H1 (cell line): ENCODE results near the gene TCF20. TPM values are rescaled to one million over a fixed set of nuclear protein-coding genes. Genes with fewer than 3 reads are reported as not detected.

Experiments
- CTCF ChIA-PET: fragments of 300-600 bp; sonication (Branson Sonifier 250); formaldehyde crosslinking; loops from one replicate; lab custom pipeline; 2021; ENCODE audit not compliant: partially characterized antibody; lab: Charles Lee
- POLR2A ChIA-PET: fragments of 300-600 bp; sonication (Branson Sonifier 250); formaldehyde crosslinking; loops from one replicate; lab custom pipeline; 2021; ENCODE audit warnings: inconsistent platforms; ENCODE audit not compliant: partially characterized antibody; lab: Charles Lee
- DNase-seq, 2 experiments: peaks; one replicate each; pipeline versions ENCODE4 v3.0.0 to v3.0.0-alpha.2; 2010 to 2022; ENCODE audit warnings: low spot score in 2 of 2, low read depth in 1 of 2, mixed read lengths in 1 of 2
- FAIRE-seq: peaks from 2 replicates; lab custom pipeline; 2011; peaks lifted over from hg19 to GRCh38; lab: Jason Lieb, UNC
- H2AFZ ChIP-seq: 2 replicates; pipeline ENCODE4 v1.8.1; 2012; ENCODE audit warnings: low read length, inconsistent platforms
- H2AK5ac ChIP-seq: 2 replicates; pipeline ENCODE4 v1.6.1; 2013; ENCODE audit warnings: low read depth, low read length
- H2BK120ac ChIP-seq: replicated peaks from 2 replicates; pipeline ENCODE3; 2013; ENCODE audit warnings: low read depth, low read length, inconsistent platforms
- H2BK12ac ChIP-seq: 2 replicates; pipeline ENCODE4 v1.6.1; 2013; ENCODE audit warnings: low read depth, low read length
- H2BK15ac ChIP-seq: 2 replicates; pipeline ENCODE4 v1.6.1; 2013; ENCODE audit warnings: low read length
- H2BK20ac ChIP-seq: 2 replicates; pipeline ENCODE4 v1.6.1; 2013; ENCODE audit warnings: low read length
- H2BK5ac ChIP-seq: 2 replicates; pipeline ENCODE4 v1.6.1; 2013; ENCODE audit warnings: low read depth, low read length
- H3K14ac ChIP-seq: 2 replicates; pipeline ENCODE4 v1.6.1; 2013; ENCODE audit warnings: inconsistent platforms; ENCODE audit not compliant: insufficient read length
- H3K18ac ChIP-seq: 2 replicates; pipeline ENCODE4 v1.6.1; 2013; ENCODE audit warnings: low read length; ENCODE audit errors: extremely low read depth
- H3K23ac ChIP-seq: 2 replicates; pipeline ENCODE4 v1.6.1; 2013; ENCODE audit warnings: inconsistent platforms; ENCODE audit not compliant: insufficient read length
- H3K23me2 ChIP-seq: 2 replicates; pipeline ENCODE4 v1.6.1; 2013; ENCODE audit warnings: low read depth, low read length
- H3K27ac ChIP-seq: 2 replicates; pipeline ENCODE4 v1.6.1; 2011; ENCODE audit warnings: low read depth, low read length, inconsistent platforms
- H3K27me3 ChIP-seq, 4 experiments: replicated peaks in 1 of 4; 1 replicate in 1 of 4; 2 replicates in 3 of 4; pipeline versions ENCODE4 v1.6.1 to v1.8.1; 2011 to 2013; ENCODE audit warnings: low read length in 3 of 4, mild to moderate bottlenecking in 3 of 4, inconsistent platforms in 2 of 4, mixed read lengths in 2 of 4, moderate library complexity in 1 of 4; ENCODE audit not compliant: control insufficient read depth in 3 of 4, insufficient read depth in 3 of 4; ENCODE audit errors: extremely low read depth in 1 of 4
- H3K36me3 ChIP-seq, 4 experiments: 2 replicates each; pipeline versions ENCODE4 v1.6.1 to v1.8.1; 2011 to 2013; ENCODE audit warnings: mild to moderate bottlenecking in 4 of 4, low read length in 3 of 4, moderate library complexity in 2 of 4, control low read depth in 1 of 4, inconsistent platforms in 1 of 4; ENCODE audit not compliant: insufficient read depth in 4 of 4, control insufficient read depth in 2 of 4
- H3K4ac ChIP-seq: replicated peaks from 2 replicates; pipeline ENCODE3; 2013; ENCODE audit warnings: low read length, low read depth, mixed read lengths, inconsistent platforms; ENCODE audit not compliant: insufficient read length
- H3K4me1 ChIP-seq, 4 experiments: replicated peaks in 1 of 4; 1 replicate in 1 of 4; 2 replicates in 3 of 4; pipeline versions ENCODE4 v1.6.1 to v1.8.1; 2011 to 2013; ENCODE audit warnings: low read length in 3 of 4, inconsistent platforms in 2 of 4, mixed read lengths in 1 of 4; ENCODE audit not compliant: insufficient read depth in 4 of 4, control insufficient read depth in 3 of 4
- H3K4me2 ChIP-seq, 2 experiments: 2 replicates each; pipeline versions ENCODE4 v1.6.1 to v1.8.1; 2011 to 2013; ENCODE audit warnings: low read depth in 2 of 2, low read length in 2 of 2, control low read depth in 1 of 2, inconsistent platforms in 1 of 2, mild to moderate bottlenecking in 1 of 2; ENCODE audit not compliant: insufficient read depth in 1 of 2
- H3K4me3 ChIP-seq, 4 experiments: fragments of 200-600, 300-600 bp in 1 of 4; sonication (generic), shearing (Covaris generic), sonication (Bioruptor Twin) in 1 of 4; 2 replicates each; pipeline versions ENCODE4 v1.5.1 to v1.8.1; 2011 to 2016; ENCODE audit warnings: low read length in 4 of 4, low read depth in 3 of 4, control low read depth in 2 of 4, inconsistent platforms in 2 of 4, mild to moderate bottlenecking in 2 of 4, mixed read lengths in 1 of 4, moderate library complexity in 1 of 4; ENCODE audit not compliant: insufficient read depth in 2 of 4; ENCODE audit errors: extremely low read depth in 1 of 4
- H3K56ac ChIP-seq: replicated peaks from 2 replicates; pipeline ENCODE3; 2013; ENCODE audit warnings: low read depth, mild to moderate bottlenecking, mixed read lengths, low read length, inconsistent platforms; ENCODE audit not compliant: insufficient read length
- H3K79me1 ChIP-seq: 2 replicates; pipeline ENCODE4 v1.6.1; 2013; ENCODE audit warnings: low read depth, low read length, control low read depth
- H3K79me2 ChIP-seq, 2 experiments: 2 replicates each; pipeline versions ENCODE4 v1.6.1 to v1.8.1; 2012 to 2013; ENCODE audit warnings: low read length in 2 of 2, mild to moderate bottlenecking in 2 of 2, inconsistent platforms in 1 of 2; ENCODE audit not compliant: insufficient read depth in 2 of 2, control insufficient read depth in 1 of 2
- H3K9ac ChIP-seq, 4 experiments: replicated peaks in 1 of 4; 1 replicate in 1 of 4; 2 replicates in 3 of 4; pipeline versions ENCODE4 v1.6.1 to v1.8.1; 2011 to 2013; ENCODE audit warnings: low read depth in 3 of 4, low read length in 3 of 4, control low read depth in 2 of 4, mild to moderate bottlenecking in 2 of 4, moderate library complexity in 2 of 4, inconsistent platforms in 1 of 4; ENCODE audit errors: extremely low read depth in 1 of 4
- H3K9me3 ChIP-seq, 2 experiments: 2 replicates each; pipeline versions ENCODE4 v1.6.1 to v1.8.1; 2012 to 2013; ENCODE audit warnings: mild to moderate bottlenecking in 2 of 2, moderate library complexity in 2 of 2, control low read depth in 1 of 2, inconsistent platforms in 1 of 2, low read depth in 1 of 2, low read length in 1 of 2, mixed read lengths in 1 of 2; ENCODE audit not compliant: insufficient read depth in 2 of 2
- H4K20me1 ChIP-seq, 2 experiments: replicated peaks in 1 of 2; 2 replicates each; pipeline versions ENCODE3 to v1.8.1; 2011 to 2013; ENCODE audit warnings: inconsistent platforms in 2 of 2, low read length in 2 of 2, mild to moderate bottlenecking in 1 of 2; ENCODE audit not compliant: insufficient read depth in 2 of 2, control insufficient read depth in 1 of 2
- H4K5ac ChIP-seq: 2 replicates; pipeline ENCODE4 v1.6.1; 2013; ENCODE audit warnings: low read length, low read depth, mixed read lengths, inconsistent platforms; ENCODE audit not compliant: insufficient read length
- H4K8ac ChIP-seq: 2 replicates; pipeline ENCODE4 v1.8.0; 2013; ENCODE audit warnings: mild to moderate bottlenecking, moderate library complexity, low read length, inconsistent platforms; ENCODE audit not compliant: insufficient read depth; ENCODE audit errors: extremely low read depth
- H4K91ac ChIP-seq: replicated peaks from 2 replicates; pipeline ENCODE3; 2013; ENCODE audit warnings: low read length, mixed read lengths, inconsistent platforms; ENCODE audit not compliant: insufficient read length
- CBX8 ChIP-seq: fragments of 300-800, 300-1000 bp; sonication (generic); IDR thresholded peaks from 2 replicates; pipeline ENCODE4 v1.7.1; 2016; ENCODE audit warnings: low read depth, low read length, borderline replicate concordance
- CREB1 ChIP-seq: IDR thresholded peaks from 2 replicates; pipeline ENCODE4 v1.6.1; 2012; ENCODE audit warnings: inconsistent platforms
- GABPA ChIP-seq: IDR thresholded peaks from 2 replicates; pipeline ENCODE4 v1.6.1; 2011; ENCODE audit warnings: mild to moderate bottlenecking, low read length, moderate library complexity, borderline replicate concordance; ENCODE audit not compliant: insufficient read depth
- KDM1A ChIP-seq: fragments of 200-600, 300-600 bp; sonication (generic); IDR thresholded peaks from 2 replicates; pipeline ENCODE4 v1.7.1; 2016; ENCODE audit warnings: mild to moderate bottlenecking, low read length, borderline replicate concordance
- KDM5A ChIP-seq: fragments of 200-600 bp; IDR thresholded peaks from 2 replicates; pipeline ENCODE4 v1.7.1; 2012; ENCODE audit warnings: mild to moderate bottlenecking, low read length, inconsistent platforms, mixed read lengths
- MAFK ChIP-seq: IDR thresholded peaks from 2 replicates; pipeline ENCODE4 v1.6.1; 2012; ENCODE audit warnings: low read depth, mild to moderate bottlenecking, improper control_type of control experiment, low read length
- PHF8 ChIP-seq: fragments of 200-600 bp; sonication (generic); conservative IDR thresholded peaks from 2 replicates; pipeline ENCODE4 v1.7.1; 2012; ENCODE audit warnings: low read depth, mild to moderate bottlenecking, inconsistent platforms, low read length, moderate library complexity
- POU5F1 ChIP-seq: IDR thresholded peaks from 2 replicates; pipeline ENCODE4 v1.6.1; 2011; ENCODE audit warnings: low read depth, mild to moderate bottlenecking, low read length, moderate library complexity
- RFX5 ChIP-seq: IDR thresholded peaks from 2 replicates; pipeline ENCODE4 v1.6.1; 2011; ENCODE audit warnings: low read depth, low read length, improper control_type of control experiment, borderline replicate concordance
- SP1 ChIP-seq: IDR thresholded peaks from 2 replicates; pipeline ENCODE4 v1.6.1; 2011; ENCODE audit warnings: low read depth, low read length
- TAF7 ChIP-seq: optimal IDR thresholded peaks from 2 replicates; pipeline ENCODE3; 2011; ENCODE audit warnings: low read depth, mild to moderate bottlenecking, inconsistent platforms, low read length, moderate library complexity, borderline replicate concordance
- TEAD4 ChIP-seq: IDR thresholded peaks from 2 replicates; pipeline ENCODE4 v1.6.1; 2012; ENCODE audit warnings: low read depth, low read length, inconsistent platforms, mixed read lengths
- WGBS, 2 experiments: shearing (Covaris generic) in 1 of 2; methylation state at CpG; one replicate each; pipeline versions ENCODE4 v1.1.6 to v1.1.7; 2013 to 2015; ENCODE audit warnings: low lambda C conversion rate in 2 of 2, mixed read lengths in 2 of 2, inconsistent platforms in 1 of 2, low coverage in 1 of 2, missing lambda C conversion rate in 1 of 2; ENCODE audit not compliant: insufficient replicate concordance in 2 of 2, insufficient coverage in 1 of 2, insufficient read length in 1 of 2; ENCODE audit errors: extremely low coverage in 1 of 2, missing lambda C conversion rate in 1 of 2; 5-methylcytosine and 5-hydroxymethylcytosine counted together
- polyA plus RNA-seq, 7 experiments: library from polyadenylated mRNA; depleted of rRNA in 3 of 7; stranded (reverse) in 5 of 7; unstranded in 2 of 7; fragments of >200 nt in 5 of 7; fragments of 200-250 nt in 2 of 7; gene quantifications; 1 replicate in 5 of 7; 2 replicates in 1 of 7; 4 replicates in 1 of 7; pipeline versions ENCODE4 v1.2.1 to v1.2.3, GENCODE V29; 2011 to 2013; ENCODE audit warnings: missing spikeins in 2 of 7, mixed read lengths in 2 of 7
- total RNA-seq: library from RNA; stranded (reverse); fragmentation: NEBNext Ultra II Directional; extraction: Animal tissue kit (Norgen Biotek cat#: 25700); gene quantifications from 2 replicates; pipeline ENCODE4 v1.2.1, GENCODE V29; 2021
- TF ChIP-seq, protein P1 (sequence below): IDR thresholded peaks from 2 replicates; pipeline ENCODE4 v1.6.1; 2012; ENCODE audit warnings: inconsistent platforms

TCF20 gene
- total and polyA plus RNA-seq, 2 of the 8 experiments (the other 6 are each of a cell fraction or from before 2014, with no cell fraction given), result 22.0 to 79.8 TPM

GRCh38 chr22:42317008-42317407 is 46.6 kb upstream of the TCF20 start:
- Histone ChIP-seq H3K4me2 (no peak overlapping the region), H3K56ac (no peak overlapping the region), H3K23me2 (no peaks in the 10 kb centered on the region), H3K18ac (0 out of 2 replicates have a peak overlapping the region, but pooled peaks have one; percentile 32), H3K9ac (no peak overlapping the region), H4K20me1 (peaks cover 2 to 14% of the 10 kb centered on the region in 2 experiments), H2BK12ac (no peak overlapping the region), H3K23ac (no peak overlapping the region), H3K79me1 (no peaks in the 10 kb centered on the region), H2BK5ac (no peak overlapping the region), H4K8ac (no peak overlapping the region), H2AFZ (no peak overlapping the region), H3K4ac (no peak overlapping the region), H2BK15ac (no peak overlapping the region), H2BK120ac (no peak overlapping the region), H2AK5ac (no peak overlapping the region), H3K27me3 (no peaks in the 10 kb centered on the region; a peak in 1 of 7 replicates), H4K5ac (no peak overlapping the region), H3K27ac (no peak overlapping the region), H2BK20ac (no peak overlapping the region), H3K36me3 (no peaks in the 10 kb centered on the region), H3K4me1 (peaks cover 7 to 38% (median 22%) of the 10 kb centered on the region in 4 experiments), H3K9me3 (no peaks in the 10 kb centered on the region), H3K79me2 (no peaks in the 10 kb centered on the region), H4K91ac (no peak overlapping the region), H3K14ac (no peak overlapping the region), H3K4me3 (no peak overlapping the region)
- FAIRE-seq (no peak), DNase-seq (no peak)
- 89% methylated on average over 12 of the region's 13 CpGs; no CpG with 5 or more reads in 1 of the 2 experiments for WGBS, 2 experiments
- ChIA-PET POLR2A (no interaction called here), CTCF (interaction anchor here (0.8 to 3.5 kb wide), 8 partner anchors 11 to 149 kb away, joined by 3 to 14 read pairs (median 3); no protein-coding TSS in a partner anchor)
- TF ChIP-seq POU5F1 (no peak), RFX5 (no peak), KDM1A (no peak), TAF7 (no peak), MAFK (no peak), SP1 (no peak), TEAD4 (no peak), CREB1 (no peak), PHF8 (no peak), CBX8 (no peak), GABPA (no peak), KDM5A (no peak)
- TF ChIP-seq, protein P1, sequence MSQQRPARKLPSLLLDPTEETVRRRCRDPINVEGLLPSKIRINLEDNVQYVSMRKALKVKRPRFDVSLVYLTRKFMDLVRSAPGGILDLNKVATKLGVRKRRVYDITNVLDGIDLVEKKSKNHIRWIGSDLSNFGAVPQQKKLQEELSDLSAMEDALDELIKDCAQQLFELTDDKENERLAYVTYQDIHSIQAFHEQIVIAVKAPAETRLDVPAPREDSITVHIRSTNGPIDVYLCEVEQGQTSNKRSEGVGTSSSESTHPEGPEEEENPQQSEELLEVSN, result no peak
